Neutrophil (primary cell): ENCODE measurements around the gene CD7.
"Not testable (repeated sequence)": the region's sequence is repeated elsewhere in the genome, so short reads cannot be mapped to it uniquely, and the experiment has no call there.

Source experiments
- H3K27ac ChIP-seq: fragments of 200-600 bp; sonication (generic); 2 replicates; pipeline ENCODE4 v1.5.1; 2016; ENCODE audit warnings: mild to moderate bottlenecking, moderate library complexity
- H3K27me3 ChIP-seq: fragments of 200-600 bp; sonication (generic); 2 replicates; pipeline ENCODE4 v1.6.0; 2016; ENCODE audit warnings: mild to moderate bottlenecking
- H3K36me3 ChIP-seq: fragments of 200-600 bp; sonication (generic); 2 replicates; pipeline ENCODE4 v1.5.1; 2017
- H3K4me1 ChIP-seq, 2 experiments: fragments of 200-600 bp in 1 of 2; sonication (generic) in 1 of 2; 1 replicate in 1 of 2; 2 replicates in 1 of 2; pipeline versions ENCODE4 v1.5.1 to v1.6.1; 2013 to 2016; ENCODE audit warnings: low read depth in 1 of 2, low read length in 1 of 2, mild to moderate bottlenecking in 1 of 2, moderate library complexity in 1 of 2; ENCODE audit not compliant: control insufficient read depth in 1 of 2, insufficient read depth in 1 of 2
- H3K4me3 ChIP-seq, 2 experiments: fragments of 200-600 bp in 1 of 2; sonication (generic) in 1 of 2; 1 replicate in 1 of 2; 2 replicates in 1 of 2; pipeline ENCODE4 v1.5.1; 2013 to 2016; ENCODE audit warnings: low read depth in 1 of 2, low read length in 1 of 2, mild to moderate bottlenecking in 1 of 2, moderate library complexity in 1 of 2
- H3K9me3 ChIP-seq: fragments of 200-600 bp; sonication (generic); 2 replicates; pipeline ENCODE4 v1.5.1; 2016
- CTCF ChIP-seq: fragments of 200-600 bp; sonication (generic); IDR thresholded peaks from 2 replicates; pipeline ENCODE4 v1.5.1; 2016; ENCODE audit warnings: antibody characterized with exemption

The CD7 gene

GRCh38 chr17:82348866-82349265 is 31.5 kb upstream of the CD7 start:
- H3K36me3 ChIP-seq, result no peaks in the 10 kb centered on the region
- peaks cover 36% of the 10 kb centered on the region for H3K27me3 ChIP-seq
- no peaks in the 10 kb centered on the region for H3K9me3 ChIP-seq
- no peak overlapping the region for H3K27ac ChIP-seq
- H3K4me3 ChIP-seq, result no peak overlapping the region
- peaks cover 0 to 8% of the 10 kb centered on the region in 2 experiments for H3K4me1 ChIP-seq
- TF ChIP-seq CTCF, result no peak

- Histone ChIP-seq H3K27ac (no peak overlapping the region), H3K9me3 (no peaks in the 10 kb centered on the region), H3K4me1 (peaks cover 0 to 8% of the 10 kb centered on the region in 2 experiments), H3K27me3 (peaks cover 36% of the 10 kb centered on the region), H3K4me3 (no peak overlapping the region), H3K36me3 (no peaks in the 10 kb centered on the region)
- TF ChIP-seq CTCF, result no peak
Measured at GRCh38 chr17:82348434-82348833, 31.0 kb upstream of the CD7 start.

GRCh38 chr17:82347994-82348393 is 30.6 kb upstream of the CD7 start:
- H3K4me3 ChIP-seq, H3K9me3 ChIP-seq, H3K36me3 ChIP-seq, H3K4me1 ChIP-seq, H3K27ac ChIP-seq: not testable (repeated sequence)
- peaks cover 36% of the 10 kb centered on the region for H3K27me3 ChIP-seq

GRCh38 chr17:82346342-82347300 is 29.2 kb upstream of the CD7 start:
- peak overlapping the region; percentile 14 for H3K27ac ChIP-seq
- no peaks in the 10 kb centered on the region for H3K9me3 ChIP-seq
- peaks cover 0 to 7% of the 10 kb centered on the region in 2 experiments for H3K4me1 ChIP-seq
- H3K4me3 ChIP-seq, result no peak overlapping the region
- no peaks in the 10 kb centered on the region for H3K36me3 ChIP-seq
- TF ChIP-seq CTCF, result no peak
- H3K27me3 ChIP-seq, result peaks cover 36% of the 10 kb centered on the region

- Histone ChIP-seq H3K4me1 (peaks cover 0 to 6% of the 10 kb centered on the region in 2 experiments), H3K9me3 (no peaks in the 10 kb centered on the region), H3K4me3 (no peak overlapping the region), H3K36me3 (no peaks in the 10 kb centered on the region), H3K27me3 (peaks cover 30% of the 10 kb centered on the region), H3K27ac (no peak overlapping the region)
- TF ChIP-seq CTCF, result no peak
Measured at GRCh38 chr17:82345151-82345976, 28.0 kb upstream of the CD7 start.
